T-helper 2 cell treated with Interferon-gamma antibody and Interleukin-4, amounts not matched to agents 5 μg/mL and 100 μg/mL, for 36 hours (primary cell): ENCODE data around the gene CAMTA2.
A peak's percentile ranks its signal among the peaks of the same experiment; 100 is the strongest.
"Not testable (repeated sequence)": the region's sequence is repeated elsewhere in the genome, so short reads cannot be mapped to it uniquely, and the experiment has no call there.

Experiments
- DNase-seq: peaks from one replicate; pipeline ENCODE4 v3.0.0; 2021; ENCODE audit warnings: low spot score
- H3K27ac Mint-ChIP-seq: one replicate; pipeline ENCODE4 v1.8.0; 2021; ENCODE audit warnings: mild to moderate bottlenecking, mixed read lengths
- H3K27me3 Mint-ChIP-seq: one replicate; pipeline ENCODE4 v1.8.0; 2021; ENCODE audit warnings: low read depth, mixed read lengths
- H3K36me3 Mint-ChIP-seq: one replicate; pipeline ENCODE4 v1.8.0; 2021; ENCODE audit warnings: low read depth, mixed read lengths
- H3K4me1 Mint-ChIP-seq: one replicate; pipeline ENCODE4 v1.8.0; 2021; ENCODE audit warnings: low read depth, mixed read lengths
- H3K4me3 Mint-ChIP-seq: one replicate; pipeline ENCODE4 v1.8.0; 2022; ENCODE audit warnings: mild to moderate bottlenecking, moderate library complexity, mixed read lengths
- H3K9me3 Mint-ChIP-seq: one replicate; pipeline ENCODE4 v1.8.0; 2021; ENCODE audit warnings: mixed read lengths

CAMTA2 gene, protein sequence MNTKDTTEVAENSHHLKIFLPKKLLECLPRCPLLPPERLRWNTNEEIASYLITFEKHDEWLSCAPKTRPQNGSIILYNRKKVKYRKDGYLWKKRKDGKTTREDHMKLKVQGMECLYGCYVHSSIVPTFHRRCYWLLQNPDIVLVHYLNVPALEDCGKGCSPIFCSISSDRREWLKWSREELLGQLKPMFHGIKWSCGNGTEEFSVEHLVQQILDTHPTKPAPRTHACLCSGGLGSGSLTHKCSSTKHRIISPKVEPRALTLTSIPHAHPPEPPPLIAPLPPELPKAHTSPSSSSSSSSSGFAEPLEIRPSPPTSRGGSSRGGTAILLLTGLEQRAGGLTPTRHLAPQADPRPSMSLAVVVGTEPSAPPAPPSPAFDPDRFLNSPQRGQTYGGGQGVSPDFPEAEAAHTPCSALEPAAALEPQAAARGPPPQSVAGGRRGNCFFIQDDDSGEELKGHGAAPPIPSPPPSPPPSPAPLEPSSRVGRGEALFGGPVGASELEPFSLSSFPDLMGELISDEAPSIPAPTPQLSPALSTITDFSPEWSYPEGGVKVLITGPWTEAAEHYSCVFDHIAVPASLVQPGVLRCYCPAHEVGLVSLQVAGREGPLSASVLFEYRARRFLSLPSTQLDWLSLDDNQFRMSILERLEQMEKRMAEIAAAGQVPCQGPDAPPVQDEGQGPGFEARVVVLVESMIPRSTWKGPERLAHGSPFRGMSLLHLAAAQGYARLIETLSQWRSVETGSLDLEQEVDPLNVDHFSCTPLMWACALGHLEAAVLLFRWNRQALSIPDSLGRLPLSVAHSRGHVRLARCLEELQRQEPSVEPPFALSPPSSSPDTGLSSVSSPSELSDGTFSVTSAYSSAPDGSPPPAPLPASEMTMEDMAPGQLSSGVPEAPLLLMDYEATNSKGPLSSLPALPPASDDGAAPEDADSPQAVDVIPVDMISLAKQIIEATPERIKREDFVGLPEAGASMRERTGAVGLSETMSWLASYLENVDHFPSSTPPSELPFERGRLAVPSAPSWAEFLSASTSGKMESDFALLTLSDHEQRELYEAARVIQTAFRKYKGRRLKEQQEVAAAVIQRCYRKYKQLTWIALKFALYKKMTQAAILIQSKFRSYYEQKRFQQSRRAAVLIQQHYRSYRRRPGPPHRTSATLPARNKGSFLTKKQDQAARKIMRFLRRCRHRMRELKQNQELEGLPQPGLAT

DNA sequence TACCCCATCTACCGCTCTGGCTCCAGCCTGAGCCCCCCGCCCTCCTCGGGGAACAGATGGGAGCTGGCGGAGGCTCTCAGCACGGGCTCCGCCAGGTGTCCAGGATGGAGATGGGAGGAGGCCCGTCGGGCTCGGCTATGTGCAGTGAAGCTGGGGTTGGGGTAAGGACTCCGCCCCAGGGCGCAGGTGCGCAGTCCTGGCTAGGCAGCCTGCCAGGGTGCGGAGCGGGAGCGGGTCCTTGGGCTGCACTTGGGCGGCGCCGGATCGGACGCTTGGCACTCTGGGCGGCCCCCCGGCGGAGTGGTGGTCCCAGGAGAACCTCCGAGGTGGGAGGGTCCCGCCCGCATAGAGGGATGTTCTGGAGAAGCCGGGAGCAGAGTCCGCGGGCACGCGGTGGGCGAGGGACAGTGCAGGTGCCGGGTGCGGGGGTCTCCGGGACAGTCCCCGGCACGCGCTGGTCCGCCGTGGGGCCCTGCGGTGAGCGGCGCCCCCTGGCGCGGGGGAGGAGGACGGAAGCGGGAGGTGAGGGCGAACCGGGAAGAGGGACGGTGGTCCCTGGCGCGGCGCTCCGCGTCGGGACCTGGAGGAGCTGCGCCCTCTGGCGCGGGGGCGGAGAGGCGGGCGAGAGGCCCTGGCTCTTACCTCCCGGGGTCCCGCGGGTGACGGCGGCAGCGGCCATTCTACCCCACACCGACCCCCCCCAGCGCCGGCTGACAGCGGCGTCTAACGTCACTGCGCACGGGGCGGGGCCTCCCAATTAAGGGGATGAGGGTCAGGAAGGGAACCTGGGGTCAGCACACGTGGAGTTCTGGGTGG lies at the start of gene CAMTA2:
TSS of gene CAMTA2 (minus strand) at position 725 of the 816 bp plus-strand sequence. CDS start 1,453 bp downstream, outside the sequence.
- Mint-ChIP-seq H3K27ac (peak within 1 kb of the TSS; percentile 85), H3K36me3 (peaks cover 24% of the 10 kb centered on the region), H3K4me1 (peaks cover 33% of the 10 kb centered on the region), H3K27me3 (no peaks in the 10 kb centered on the region), H3K4me3 (peak within 1 kb of the TSS; percentile 94), H3K9me3 (no peaks in the 10 kb centered on the region)
- peak; percentile 79 for DNase-seq

DNA sequence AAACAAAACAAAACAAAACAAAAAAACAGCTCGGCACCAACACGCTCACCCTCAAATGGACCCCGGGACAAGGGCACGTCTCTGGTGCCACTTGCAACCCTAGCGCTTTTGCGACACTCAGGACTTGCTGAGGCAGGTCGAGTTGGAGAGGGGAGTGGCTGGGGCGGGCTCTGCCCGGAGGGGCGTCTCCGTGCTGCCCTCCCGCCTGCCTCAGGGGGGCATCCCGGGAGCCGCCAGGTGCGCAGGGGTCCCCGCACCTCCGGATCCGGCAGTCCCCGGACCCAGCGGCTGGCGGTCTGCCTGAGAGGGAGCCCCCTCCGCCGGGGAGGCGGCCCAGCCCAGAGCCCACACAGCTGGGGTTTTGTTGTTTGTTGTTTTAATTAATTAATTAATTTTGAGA lies 47.8 kb upstream of the CAMTA2 start, which contains the start of gene SLC52A1:
TSS of gene SLC52A1 (minus strand) at position 112 of the 400 bp plus-strand sequence. CDS start 820 bp downstream, outside the sequence.
- Mint-ChIP-seq H3K4me1 (peaks cover 21% of the 10 kb centered on the region), H3K27me3 (peaks cover 2% of the 10 kb centered on the region), H3K36me3 (no peaks in the 10 kb centered on the region), H3K27ac (no peak within 1 kb of the TSS), H3K9me3 (no peaks in the 10 kb centered on the region), H3K4me3 (no peak within 1 kb of the TSS)
- DNase-seq, result no peak

DNA sequence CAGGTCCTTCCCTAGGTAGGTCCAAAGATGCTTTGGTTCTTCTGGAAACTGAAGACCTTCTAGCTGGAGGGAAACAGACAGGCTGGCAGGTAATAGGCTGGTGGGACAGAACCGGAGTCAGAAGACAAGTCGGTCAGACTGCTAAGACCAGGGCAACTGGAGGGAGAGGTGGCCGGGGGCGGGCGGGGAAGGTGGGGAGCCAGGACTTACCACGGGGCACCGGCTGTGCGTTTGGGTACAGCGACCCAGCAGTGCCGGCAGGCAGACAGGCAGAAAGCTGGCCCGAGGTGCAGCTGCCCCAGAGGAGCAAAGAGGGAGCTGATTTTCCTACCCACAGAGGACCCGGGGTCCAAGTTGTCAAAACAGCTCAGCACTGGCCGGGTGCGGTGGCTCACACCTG lies 47.2 kb upstream of the CAMTA2 start:
- Mint-ChIP-seq H3K4me3 (no peak overlapping the region), H3K9me3 (no peaks in the 10 kb centered on the region), H3K36me3 (no peaks in the 10 kb centered on the region), H3K4me1 (peaks cover 22% of the 10 kb centered on the region), H3K27me3 (peaks cover 2% of the 10 kb centered on the region), H3K27ac (no peak overlapping the region)
- no peak for DNase-seq

DNA sequence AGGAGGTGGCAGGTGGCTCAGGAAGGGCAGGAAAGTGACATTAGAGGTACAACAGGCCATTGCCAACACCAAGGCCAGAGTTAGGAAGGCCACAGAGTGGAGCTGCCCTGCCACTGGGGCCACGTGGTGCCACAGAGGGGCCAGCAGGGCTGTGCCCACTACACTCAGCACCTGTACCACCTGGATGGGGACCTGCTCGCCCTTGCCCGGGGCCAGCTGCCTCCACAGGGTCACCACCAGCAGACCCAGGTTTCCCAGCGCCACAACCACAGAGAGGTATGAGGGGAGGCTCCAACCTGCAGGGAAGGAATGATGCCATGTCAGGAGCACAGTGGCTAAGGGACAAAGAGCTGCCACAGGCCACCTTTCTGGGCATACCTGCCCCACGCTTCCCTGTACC lies 46.6 kb upstream of the CAMTA2 start:
- H3K27ac Mint-ChIP-seq, result no peak overlapping the region

DNA sequence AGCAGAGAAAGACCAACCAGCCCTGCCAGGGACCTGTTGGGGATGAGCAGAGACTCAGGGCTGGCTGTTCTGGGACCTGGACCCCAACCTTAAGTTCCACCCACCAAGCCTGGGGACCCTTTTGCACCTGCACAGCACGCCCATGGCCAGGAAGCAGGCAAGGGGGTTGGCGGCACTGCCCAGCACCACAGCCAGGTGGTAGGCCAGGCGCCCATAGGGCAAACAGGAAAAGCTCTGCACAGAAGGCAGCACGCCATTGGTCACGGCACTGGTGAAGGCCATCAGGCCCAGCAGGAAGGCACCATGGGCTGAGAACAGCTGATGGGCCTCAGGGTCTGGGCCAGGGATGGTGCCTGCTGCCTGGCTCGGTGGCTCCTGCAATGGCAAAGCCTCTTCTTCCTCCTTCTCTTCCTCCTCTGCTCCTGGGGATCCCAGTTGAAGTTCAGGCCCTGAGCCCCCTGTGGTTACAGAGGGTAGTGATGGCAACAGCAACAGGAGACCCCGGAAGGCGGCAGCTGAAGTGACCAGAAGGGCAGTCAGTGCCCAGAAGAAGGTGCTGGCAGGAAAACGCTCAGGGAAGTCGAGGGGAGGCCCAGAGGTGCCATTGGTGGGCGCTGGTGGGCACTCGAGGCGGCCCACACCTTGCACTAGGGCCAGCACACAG lies 46.0 kb upstream of the CAMTA2 start:
- no peak for DNase-seq
- peaks cover 24% of the 10 kb centered on the region for H3K4me1 Mint-ChIP-seq
- H3K27ac Mint-ChIP-seq, result peak overlapping the region; percentile 31
- H3K9me3 Mint-ChIP-seq, result no peaks in the 10 kb centered on the region
- H3K4me3 Mint-ChIP-seq, result no peak overlapping the region
- H3K36me3 Mint-ChIP-seq, result no peaks in the 10 kb centered on the region
- peaks cover 2% of the 10 kb centered on the region for H3K27me3 Mint-ChIP-seq

More for the DNA sequence above, 46.6 kb upstream of the CAMTA2 start:
- no peak overlapping the region for H3K4me3 Mint-ChIP-seq
- H3K9me3 Mint-ChIP-seq, result no peaks in the 10 kb centered on the region
- H3K27me3 Mint-ChIP-seq, result peaks cover 2% of the 10 kb centered on the region
- H3K36me3 Mint-ChIP-seq, result no peaks in the 10 kb centered on the region
- peaks cover 24% of the 10 kb centered on the region for H3K4me1 Mint-ChIP-seq
- DNase-seq, result no peak

DNA sequence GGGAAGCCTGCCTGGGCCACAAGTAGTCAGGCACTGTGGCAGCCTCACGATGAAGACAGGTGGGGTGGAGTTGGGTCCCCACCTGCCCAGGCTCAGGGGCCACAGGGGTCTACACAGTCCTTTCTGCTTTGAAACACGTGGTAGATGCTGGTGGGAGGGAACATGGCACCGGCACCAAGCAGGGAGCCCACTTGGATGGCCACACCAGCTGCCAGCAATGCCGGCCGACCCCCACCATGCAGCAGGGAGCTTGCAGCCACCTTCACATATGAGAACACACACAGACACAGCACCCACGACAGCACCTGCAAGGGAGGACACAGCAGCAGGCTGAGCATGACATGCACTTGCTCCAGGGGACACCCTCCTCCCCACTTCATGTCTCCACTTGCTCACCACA lies 45.4 kb upstream of the CAMTA2 start:
- peaks cover 24% of the 10 kb centered on the region for H3K4me1 Mint-ChIP-seq
- no peaks in the 10 kb centered on the region for H3K36me3 Mint-ChIP-seq
- no peak for DNase-seq
- H3K27ac Mint-ChIP-seq, result no peak overlapping the region
- peaks cover 2% of the 10 kb centered on the region for H3K27me3 Mint-ChIP-seq
- no peaks in the 10 kb centered on the region for H3K9me3 Mint-ChIP-seq
- no peak overlapping the region for H3K4me3 Mint-ChIP-seq

DNA sequence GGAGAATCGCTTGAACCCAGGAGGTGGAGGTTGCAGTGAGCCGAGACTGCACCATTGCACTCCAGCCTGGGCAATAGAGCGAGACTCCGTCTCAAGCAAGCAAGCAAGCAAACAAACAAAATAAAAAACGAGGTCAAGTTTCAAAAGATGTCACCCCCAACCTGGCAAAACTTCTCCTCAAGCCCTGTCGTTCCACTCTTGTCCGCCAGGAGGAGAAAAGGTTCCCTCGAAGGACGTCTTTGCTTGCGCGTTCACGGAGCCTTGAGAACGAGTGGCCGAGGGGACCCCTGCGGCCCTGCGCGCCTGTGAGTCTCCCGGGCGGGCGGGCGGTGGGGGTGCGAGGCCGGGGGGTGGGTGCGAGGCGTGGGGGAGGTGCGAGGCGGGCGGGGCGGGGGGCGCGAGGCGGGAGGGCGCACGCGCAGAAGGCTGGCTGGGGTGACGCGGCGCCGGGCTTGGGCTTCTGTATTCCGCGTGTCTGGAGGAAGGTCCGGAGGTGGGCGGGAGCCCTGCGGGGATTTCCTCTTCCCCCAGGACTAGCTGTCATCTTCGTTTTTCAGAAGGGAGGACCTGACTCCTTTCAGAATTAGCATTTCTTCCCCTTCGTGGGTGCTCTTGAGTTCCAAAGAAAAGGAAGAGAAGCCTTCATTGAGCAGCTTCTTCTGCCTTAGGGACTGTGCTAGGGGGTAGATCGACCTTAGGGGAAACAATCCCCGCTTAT lies 44.0 kb upstream of the CAMTA2 start:
- peak overlapping the region; percentile 89 for H3K27ac Mint-ChIP-seq
- peak; percentile 85 for DNase-seq
- no peaks in the 10 kb centered on the region for H3K9me3 Mint-ChIP-seq
- H3K27me3 Mint-ChIP-seq, result no peaks in the 10 kb centered on the region
- peaks cover 22% of the 10 kb centered on the region for H3K4me1 Mint-ChIP-seq
- peak overlapping the region; percentile 80 for H3K4me3 Mint-ChIP-seq
- no peaks in the 10 kb centered on the region for H3K36me3 Mint-ChIP-seq

DNA sequence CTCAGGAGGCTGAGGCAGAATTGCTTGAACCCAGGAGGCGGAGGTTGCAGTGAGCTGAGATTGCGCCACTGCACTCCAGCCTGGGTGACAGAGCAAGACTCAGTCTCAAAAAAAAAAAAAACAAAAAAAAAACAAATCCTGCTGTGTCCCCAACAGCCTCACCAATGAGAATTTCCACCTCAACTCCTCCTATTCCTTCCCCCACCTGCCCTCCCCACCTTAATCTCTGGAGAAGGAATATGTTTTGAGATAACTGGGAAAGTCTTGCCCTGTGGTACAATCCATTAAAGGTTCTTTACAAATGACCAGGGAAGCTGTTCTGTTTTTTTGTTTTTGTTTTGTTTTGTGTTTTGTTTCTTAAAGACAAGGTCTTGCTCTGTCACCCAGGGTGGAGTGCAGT lies 42.7 kb upstream of the CAMTA2 start:
- not testable (repeated sequence) for H3K36me3 Mint-ChIP-seq, H3K27me3 Mint-ChIP-seq, H3K9me3 Mint-ChIP-seq, DNase-seq
- Mint-ChIP-seq H3K27ac (peak overlapping the region; percentile 89), H3K4me1 (peaks cover 22% of the 10 kb centered on the region), H3K4me3 (peak overlapping the region; percentile 80)

DNA sequence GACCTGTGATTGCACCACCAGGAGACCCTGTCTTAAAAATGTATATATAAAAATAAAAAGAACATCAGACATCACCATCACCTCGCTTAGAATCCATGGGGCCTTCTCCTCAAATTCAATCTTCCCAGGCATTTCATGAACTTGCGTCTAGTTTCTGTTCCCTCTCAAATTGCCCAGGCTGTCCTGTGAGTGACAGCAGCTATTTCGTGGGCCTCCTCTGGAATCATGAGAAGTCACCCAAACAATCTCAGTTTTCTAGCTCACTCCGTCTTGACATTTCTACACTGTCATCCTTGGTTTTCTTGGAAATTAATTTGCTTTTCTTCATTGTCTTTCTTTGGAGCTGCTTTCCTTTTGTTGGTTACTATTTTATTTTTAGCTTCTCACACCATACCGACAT lies 40.4 kb upstream of the CAMTA2 start:
- peaks cover 22% of the 10 kb centered on the region for H3K4me1 Mint-ChIP-seq
- H3K9me3 Mint-ChIP-seq, result no peaks in the 10 kb centered on the region
- no peaks in the 10 kb centered on the region for H3K27me3 Mint-ChIP-seq
- H3K36me3 Mint-ChIP-seq, result peaks cover 5% of the 10 kb centered on the region
- no peak for DNase-seq
- no peak overlapping the region for H3K27ac Mint-ChIP-seq
- no peak overlapping the region for H3K4me3 Mint-ChIP-seq

DNA sequence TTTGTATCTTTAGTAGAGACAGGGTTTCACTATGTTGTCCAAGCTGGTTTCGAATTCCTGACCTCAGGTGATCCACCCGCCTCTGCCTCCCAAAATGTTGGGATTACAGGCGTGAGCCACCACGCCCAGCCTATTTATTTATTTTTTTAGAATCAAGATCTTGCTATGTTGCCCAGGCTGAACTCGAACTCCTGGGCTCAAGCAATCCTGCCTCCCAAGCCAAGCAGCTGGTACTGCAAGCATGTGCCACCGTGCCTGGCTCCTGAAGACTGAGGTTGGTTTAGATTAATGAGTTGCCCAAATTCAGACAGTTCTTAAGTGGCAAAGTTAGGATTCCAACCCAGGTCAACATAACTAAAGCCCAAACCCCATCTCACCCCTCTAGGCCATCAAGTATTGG lies 39.8 kb upstream of the CAMTA2 start:
- no peaks in the 10 kb centered on the region for H3K9me3 Mint-ChIP-seq
- peaks cover 7% of the 10 kb centered on the region for H3K36me3 Mint-ChIP-seq
- no peak for DNase-seq
- H3K27me3 Mint-ChIP-seq, result no peaks in the 10 kb centered on the region
- H3K4me1 Mint-ChIP-seq, result peaks cover 21% of the 10 kb centered on the region
- no peak overlapping the region for H3K27ac Mint-ChIP-seq
- no peak overlapping the region for H3K4me3 Mint-ChIP-seq

DNA sequence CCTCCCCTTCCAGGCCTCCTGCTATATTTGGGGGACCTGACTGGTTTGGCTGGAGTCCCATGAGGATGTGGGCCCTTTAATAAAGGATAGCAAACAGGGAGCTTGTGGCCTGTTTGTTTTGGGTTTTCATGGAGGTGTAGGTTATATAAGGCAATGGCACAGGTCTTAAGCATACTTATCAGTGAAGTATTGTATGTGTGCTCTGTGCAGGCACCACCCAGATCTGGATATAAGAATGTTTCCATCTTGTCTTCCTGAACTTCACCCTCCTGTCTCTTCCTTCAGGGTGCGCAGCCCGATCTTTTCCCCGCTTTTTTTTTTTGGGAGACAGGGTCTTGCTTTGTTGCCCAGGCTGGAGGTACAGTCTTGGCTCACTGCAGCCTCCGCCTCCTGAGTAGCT lies 37.1 kb upstream of the CAMTA2 start:
- no peak overlapping the region for H3K4me3 Mint-ChIP-seq
- H3K4me1 Mint-ChIP-seq, result peaks cover under 1% of the 10 kb centered on the region
- no peak overlapping the region for H3K27ac Mint-ChIP-seq
- no peak for DNase-seq
- H3K27me3 Mint-ChIP-seq, result no peaks in the 10 kb centered on the region
- peaks cover 22% of the 10 kb centered on the region for H3K36me3 Mint-ChIP-seq
- H3K9me3 Mint-ChIP-seq, result no peaks in the 10 kb centered on the region

DNA sequence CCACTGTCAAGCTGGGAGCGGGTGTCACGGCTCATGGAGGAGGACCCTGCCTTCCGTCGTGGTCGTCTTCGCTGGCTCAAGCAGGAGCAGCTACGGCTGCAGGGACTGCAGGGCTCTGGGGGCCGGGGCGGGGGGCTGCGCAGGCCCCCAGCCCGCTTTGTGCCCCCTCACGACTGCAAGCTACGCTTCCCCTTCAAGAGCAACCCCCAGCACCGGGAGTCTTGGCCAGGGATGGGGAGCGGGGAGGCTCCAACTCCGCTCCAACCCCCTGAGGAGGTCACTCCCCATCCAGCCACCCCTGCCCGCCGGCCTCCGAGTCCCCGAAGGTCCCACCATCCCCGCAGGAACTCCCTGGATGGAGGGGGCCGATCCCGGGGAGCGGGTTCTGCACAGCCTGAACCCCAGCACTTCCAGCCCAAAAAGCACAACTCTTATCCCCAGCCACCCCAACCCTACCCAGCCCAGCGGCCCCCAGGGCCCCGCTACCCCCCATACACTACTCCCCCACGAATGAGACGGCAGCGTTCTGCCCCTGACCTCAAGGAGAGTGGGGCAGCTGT lies 36.2 kb upstream of the CAMTA2 start:
- peaks cover 25% of the 10 kb centered on the region for H3K36me3 Mint-ChIP-seq
- H3K4me3 Mint-ChIP-seq, result no peak overlapping the region
- DNase-seq, result no peak
- peaks cover 5% of the 10 kb centered on the region for H3K4me1 Mint-ChIP-seq
- H3K27ac Mint-ChIP-seq, result no peak overlapping the region
- H3K9me3 Mint-ChIP-seq, result no peaks in the 10 kb centered on the region
- H3K27me3 Mint-ChIP-seq, result no peaks in the 10 kb centered on the region
